Activated naive CD8-positive, alpha-beta T cell treated with anti-CD3 and anti-CD28 coated beads, Interleukin-2, amount 10 ng/mL, durations not matched to agents 7 days and 5 days (primary cell): ENCODE data around the gene MAGI3. TPM values are rescaled to one million over a fixed set of nuclear protein-coding genes. Genes with fewer than 3 reads are reported as not detected.
A peak's percentile ranks its signal among the peaks of the same experiment; 100 is the strongest.
"Not testable (repeated sequence)": the region's sequence is repeated elsewhere in the genome, so short reads cannot be mapped to it uniquely, and the experiment has no call there.

Experiments used
- ATAC-seq: fragments of 150-1000 bp; cut with Tn5 transposase; one replicate; pipeline ENCODE4 v1.10.0; 2021; ENCODE audit warnings: low read depth, moderate library complexity
- POLR2A ChIA-PET: fragments of 350-600 bp; sonication (Branson Sonifier 250); formaldehyde crosslinking; loops from one replicate; lab custom pipeline; 2021; ENCODE audit warnings: antibody characterized with exemption; lab: Charles Lee
- DNase-seq: peaks from one replicate; pipeline ENCODE4 v3.0.0; 2021
- H3K27ac Mint-ChIP-seq: one replicate; pipeline ENCODE4 v1.8.0; 2022; ENCODE audit warnings: mild to moderate bottlenecking, mixed read lengths
- H3K27me3 Mint-ChIP-seq: one replicate; pipeline ENCODE4 v1.8.0; 2022; ENCODE audit warnings: mild to moderate bottlenecking, moderate library complexity, mixed read lengths
- H3K36me3 Mint-ChIP-seq: one replicate; pipeline ENCODE4 v1.8.0; 2021; ENCODE audit warnings: mild to moderate bottlenecking, mixed read lengths
- H3K4me1 Mint-ChIP-seq: one replicate; pipeline ENCODE4 v1.8.0; 2021; ENCODE audit warnings: mixed read lengths
- H3K4me3 Mint-ChIP-seq: one replicate; pipeline ENCODE4 v1.8.0; 2022; ENCODE audit warnings: mild to moderate bottlenecking, moderate library complexity, mixed read lengths
- H3K9me3 Mint-ChIP-seq: one replicate; pipeline ENCODE4 v1.8.0; 2021; ENCODE audit warnings: mixed read lengths
- total RNA-seq, 2 experiments: library from RNA; stranded (reverse); gene quantifications; one replicate each; pipeline ENCODE4 v1.2.3, GENCODE V29; 2021

The MAGI3 gene
- total RNA-seq, 2 experiments from 2014 or later, result 5.2 to 5.8 TPM

DNA sequence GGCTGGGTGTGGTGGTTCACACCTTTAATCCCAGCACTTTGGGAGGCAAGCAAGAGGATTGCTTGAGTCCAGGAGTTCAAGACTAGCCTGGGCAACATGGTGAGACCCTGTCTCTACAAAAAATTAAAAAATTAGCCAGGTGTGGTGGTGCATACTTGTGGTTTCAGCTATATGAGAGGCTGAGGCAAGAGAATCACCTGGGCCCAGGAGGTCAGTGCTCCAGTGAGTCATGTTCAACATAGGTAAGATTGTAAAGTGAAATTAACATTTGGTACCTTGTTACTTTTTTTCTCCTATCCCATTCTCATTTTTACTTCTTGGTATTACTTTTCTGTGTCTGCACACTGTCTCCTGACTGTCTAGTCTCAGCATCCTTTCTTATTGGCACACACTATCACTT, 19.0 kb downstream of the MAGI3 start:
- DNase-seq (no peak), ATAC-seq (no peak)
- POLR2A ChIA-PET, result no interaction called here
- peaks cover 4% of the 10 kb centered on the region for H3K36me3 Mint-ChIP-seq
- H3K9me3 Mint-ChIP-seq, result peaks cover 8% of the 10 kb centered on the region
- no peak overlapping the region for H3K27ac Mint-ChIP-seq
- no peaks in the 10 kb centered on the region for H3K27me3 Mint-ChIP-seq
- peaks cover 3% of the 10 kb centered on the region for H3K4me1 Mint-ChIP-seq
- no peak overlapping the region for H3K4me3 Mint-ChIP-seq

DNA sequence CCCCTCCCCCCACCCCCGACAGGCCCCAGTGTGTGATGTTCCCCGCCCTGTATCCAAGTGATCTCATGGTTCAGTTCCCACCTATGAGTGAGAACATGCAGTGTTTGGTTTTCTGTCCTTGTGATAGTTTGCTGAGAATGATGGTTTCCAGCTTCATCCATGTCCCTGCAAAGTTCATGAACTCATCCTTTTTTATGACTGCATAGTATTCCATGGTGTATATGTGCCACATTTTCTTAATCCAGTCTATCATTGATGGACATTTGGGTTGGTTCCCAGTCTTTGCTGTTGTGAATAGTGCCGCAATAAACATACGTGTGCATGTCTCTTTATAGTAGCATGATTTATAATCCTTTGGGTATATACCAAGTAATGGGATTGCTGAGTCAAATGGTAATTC, 21.7 kb downstream of the MAGI3 start:
- H3K27me3 Mint-ChIP-seq, H3K36me3 Mint-ChIP-seq, POLR2A ChIA-PET, ATAC-seq, DNase-seq, H3K4me1 Mint-ChIP-seq, H3K27ac Mint-ChIP-seq, H3K9me3 Mint-ChIP-seq, H3K4me3 Mint-ChIP-seq: not testable (repeated sequence)

DNA sequence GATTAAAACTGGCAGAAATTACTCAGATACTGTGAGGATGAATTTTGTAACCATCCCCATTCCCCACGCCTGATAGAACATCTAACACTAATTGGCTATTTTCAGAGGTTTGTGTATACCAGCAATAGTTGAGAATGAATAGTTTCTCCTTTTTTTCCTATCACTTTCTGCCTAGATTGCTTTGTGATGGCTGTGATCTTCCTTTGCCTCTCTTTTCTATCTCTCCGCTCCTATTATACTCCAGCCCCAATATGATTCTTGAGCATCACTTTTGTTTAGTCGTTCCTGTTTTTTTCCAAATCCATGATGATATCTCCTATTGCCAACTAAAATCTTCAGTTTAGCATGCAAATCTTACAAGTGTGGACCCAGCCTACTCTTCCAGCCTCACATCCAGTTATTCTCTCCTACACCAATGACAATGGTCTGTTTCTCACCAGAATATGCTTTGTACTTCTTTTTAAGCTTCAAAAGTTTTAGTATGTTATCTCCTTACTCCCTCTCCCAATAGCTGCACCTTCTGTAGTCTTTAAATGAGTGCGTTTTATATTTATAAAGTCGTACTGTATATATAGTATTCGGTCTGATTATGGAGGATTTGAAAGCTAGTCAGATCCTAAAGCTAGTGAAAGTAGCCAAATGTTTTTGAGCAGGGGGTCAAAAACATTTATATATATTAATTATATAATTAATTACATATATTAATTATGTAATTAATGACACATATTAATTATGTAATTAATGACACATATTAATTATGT, 25.2 kb downstream of the MAGI3 start:
- H3K4me3 Mint-ChIP-seq, result no peak overlapping the region
- no peaks in the 10 kb centered on the region for H3K27me3 Mint-ChIP-seq
- ATAC-seq (peak; percentile 58), DNase-seq (no peak)
- no peak overlapping the region for H3K27ac Mint-ChIP-seq
- peaks cover 11% of the 10 kb centered on the region for H3K9me3 Mint-ChIP-seq
- POLR2A ChIA-PET, result no interaction called here
- peaks cover 3% of the 10 kb centered on the region for H3K36me3 Mint-ChIP-seq
- no peaks in the 10 kb centered on the region for H3K4me1 Mint-ChIP-seq

DNA sequence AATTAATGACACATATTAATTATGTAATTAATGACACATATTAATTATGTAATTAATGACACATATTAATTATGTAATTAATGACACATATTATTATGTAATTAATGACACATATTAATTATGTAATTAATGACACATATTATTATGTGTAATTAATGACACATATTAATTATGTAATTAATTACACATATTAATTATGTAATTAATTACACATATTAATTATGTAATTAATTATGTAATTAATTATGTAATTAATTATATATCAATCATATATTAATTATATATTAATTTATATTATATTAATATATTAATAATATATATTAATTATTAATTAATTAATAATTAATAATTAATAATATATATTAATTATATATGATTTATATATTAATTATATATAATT, 25.8 kb downstream of the MAGI3 start:
- H3K9me3 Mint-ChIP-seq, result peaks cover 11% of the 10 kb centered on the region
- DNase-seq, H3K36me3 Mint-ChIP-seq, ATAC-seq, H3K27ac Mint-ChIP-seq, H3K27me3 Mint-ChIP-seq, H3K4me1 Mint-ChIP-seq, H3K4me3 Mint-ChIP-seq, POLR2A ChIA-PET: not testable (repeated sequence)

DNA sequence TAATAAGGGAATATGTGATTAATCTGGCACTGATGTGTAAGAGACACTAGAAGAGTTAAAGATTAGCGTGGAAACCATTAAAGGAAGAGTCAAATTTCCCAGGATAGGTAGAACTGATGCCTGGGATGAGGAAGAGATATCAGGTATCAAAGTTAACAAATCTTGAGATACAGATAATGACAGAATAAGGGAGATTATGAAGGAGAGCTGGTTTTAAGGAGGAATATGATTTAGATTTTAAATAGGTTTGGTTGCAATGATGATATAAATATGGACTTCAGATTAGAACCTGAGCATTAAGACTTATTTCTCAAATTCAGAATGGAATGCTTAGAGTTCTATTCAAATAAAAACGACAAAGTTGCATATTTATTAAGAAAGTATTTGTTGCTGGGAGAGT, 26.2 kb downstream of the MAGI3 start:
- peaks cover 3% of the 10 kb centered on the region for H3K36me3 Mint-ChIP-seq
- no peak overlapping the region for H3K4me3 Mint-ChIP-seq
- DNase-seq (no peak), ATAC-seq (no peak)
- peaks cover 11% of the 10 kb centered on the region for H3K9me3 Mint-ChIP-seq
- no peak overlapping the region for H3K27ac Mint-ChIP-seq
- no peaks in the 10 kb centered on the region for H3K4me1 Mint-ChIP-seq
- POLR2A ChIA-PET, result no interaction called here
- no peaks in the 10 kb centered on the region for H3K27me3 Mint-ChIP-seq

DNA sequence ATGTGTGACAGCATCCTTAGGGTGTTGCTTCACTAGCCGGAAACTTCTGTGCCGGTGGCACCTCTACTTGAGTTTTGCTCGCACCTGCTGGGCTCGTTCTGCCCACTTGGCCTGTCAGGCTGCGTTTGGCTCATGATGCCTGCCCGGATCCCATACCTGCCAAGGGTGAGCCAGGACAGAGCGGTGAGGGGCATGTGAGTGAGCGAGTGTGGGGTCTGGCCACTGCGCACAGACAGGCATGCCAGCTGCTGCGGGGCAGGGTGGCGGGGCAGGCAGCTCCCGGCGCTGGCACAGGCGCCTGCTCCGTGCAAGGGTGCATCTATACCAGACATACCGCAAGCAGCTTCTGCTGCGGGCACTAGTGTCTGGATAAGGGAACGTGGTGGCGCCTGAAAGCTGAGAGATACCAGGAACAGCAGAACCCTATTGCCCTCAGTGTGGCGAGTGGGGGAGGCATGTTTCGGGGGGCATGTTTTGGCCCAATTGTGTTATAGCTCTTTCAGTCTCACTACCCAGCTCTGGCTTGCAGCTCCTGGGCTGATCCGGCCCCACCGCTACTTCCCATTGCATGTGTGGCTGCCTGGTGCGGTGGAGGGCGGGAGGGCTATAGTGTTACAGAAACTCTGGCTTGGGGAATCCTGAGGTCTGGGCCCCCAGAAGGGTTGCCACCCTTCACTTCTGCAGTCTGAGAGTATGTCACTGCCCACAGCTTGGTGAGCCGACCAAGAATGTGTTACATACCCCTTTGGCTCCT, 32.2 kb downstream of the MAGI3 start:
- no peak for ATAC-seq

DNA sequence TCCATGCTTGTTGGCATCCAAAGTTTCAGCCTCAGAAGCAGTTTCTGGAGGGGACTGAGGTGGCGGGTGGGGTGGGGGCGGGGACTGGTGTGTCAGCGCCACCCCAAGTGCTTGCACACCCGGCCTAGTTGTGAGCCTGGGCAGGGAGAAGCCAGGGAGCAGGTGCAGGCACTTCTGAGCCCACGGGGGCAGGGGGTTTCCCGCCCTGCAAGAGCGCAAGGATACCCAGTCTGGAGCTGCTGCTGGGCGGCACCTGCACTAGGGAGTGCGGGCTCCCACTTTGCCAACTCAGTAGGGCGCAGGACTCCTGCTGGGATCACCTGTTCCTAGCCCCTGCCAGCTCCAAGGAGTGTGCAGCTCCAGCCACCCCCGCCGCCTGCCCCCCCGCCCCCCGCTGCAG, 33.5 kb downstream of the MAGI3 start:
- POLR2A ChIA-PET, result no interaction called here
- Mint-ChIP-seq H3K27me3 (no peaks in the 10 kb centered on the region), H3K36me3 (peaks cover 1% of the 10 kb centered on the region), H3K9me3 (peaks cover 7% of the 10 kb centered on the region), H3K4me1 (no peaks in the 10 kb centered on the region), H3K4me3 (no peak overlapping the region), H3K27ac (no peak overlapping the region)
- ATAC-seq (no peak), DNase-seq (no peak)

More for the DNA sequence above, 32.2 kb downstream of the MAGI3 start:
- Mint-ChIP-seq H3K36me3 (peaks cover 1% of the 10 kb centered on the region), H3K27me3 (no peaks in the 10 kb centered on the region), H3K9me3 (peaks cover 7% of the 10 kb centered on the region), H3K4me1 (no peaks in the 10 kb centered on the region), H3K4me3 (no peak overlapping the region), H3K27ac (no peak overlapping the region)
- no peak for DNase-seq
- POLR2A ChIA-PET, result no interaction called here

DNA sequence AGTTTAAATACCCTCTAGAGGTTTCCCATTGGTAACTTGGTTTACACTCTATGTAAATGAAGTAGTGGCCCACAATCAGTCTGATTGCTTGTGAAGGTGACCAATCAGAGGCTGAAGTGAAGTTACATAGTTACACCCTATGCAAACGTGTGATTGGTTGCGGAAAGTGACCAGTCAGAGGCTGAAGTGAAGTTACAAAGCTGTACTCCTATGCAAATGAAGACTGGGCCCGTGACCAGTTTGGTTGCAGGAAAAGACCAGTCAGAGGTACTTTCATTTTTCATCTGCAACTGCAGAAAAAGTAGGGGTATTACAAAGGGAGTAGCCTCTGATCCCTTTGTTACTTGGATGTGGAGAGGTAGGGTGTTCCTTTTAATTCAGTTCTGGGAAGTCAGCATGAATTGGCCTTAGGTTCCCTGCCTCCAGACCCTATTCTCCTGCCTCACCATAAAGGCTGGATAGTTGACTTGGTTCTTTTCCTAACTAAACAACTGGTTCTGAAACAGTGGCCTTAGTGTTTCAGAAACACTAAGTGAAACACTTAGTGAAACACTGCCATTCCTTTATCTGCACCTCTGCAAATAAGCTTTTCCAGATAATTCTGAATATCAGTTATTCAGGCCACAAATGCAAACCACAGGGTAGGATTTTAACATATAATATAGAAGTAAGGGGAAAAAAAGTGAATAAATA, 39.3 kb downstream of the MAGI3 start:
- POLR2A ChIA-PET, result no interaction called here
- Mint-ChIP-seq H3K27ac (no peak overlapping the region), H3K4me3 (no peak overlapping the region), H3K36me3 (no peaks in the 10 kb centered on the region), H3K9me3 (no peaks in the 10 kb centered on the region), H3K4me1 (no peaks in the 10 kb centered on the region), H3K27me3 (peaks cover 3% of the 10 kb centered on the region)
- DNase-seq (no peak), ATAC-seq (no peak)

DNA sequence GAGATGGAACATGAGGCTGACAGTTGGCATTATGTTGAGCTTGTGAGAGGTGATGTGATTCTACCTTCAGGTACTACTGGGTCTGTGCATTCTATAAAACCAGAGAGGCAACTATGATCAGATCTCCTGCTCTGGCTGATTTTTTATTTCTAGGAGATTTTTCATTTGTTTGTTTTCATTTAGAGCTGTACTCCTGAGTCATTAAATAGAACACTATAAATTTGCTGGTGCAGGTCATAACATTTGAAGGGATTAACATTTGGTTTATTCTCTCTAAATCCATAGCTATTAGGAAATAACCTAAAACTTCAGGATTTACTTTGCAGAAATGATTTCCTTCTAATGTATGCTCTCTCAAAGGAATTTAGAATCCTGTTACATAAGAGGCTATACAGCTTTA, 42.9 kb downstream of the MAGI3 start:
- H3K9me3 Mint-ChIP-seq, result no peaks in the 10 kb centered on the region
- POLR2A ChIA-PET, result no interaction called here
- DNase-seq (no peak), ATAC-seq (no peak)
- no peak overlapping the region for H3K27ac Mint-ChIP-seq
- H3K36me3 Mint-ChIP-seq, result no peaks in the 10 kb centered on the region
- peaks cover 5% of the 10 kb centered on the region for H3K27me3 Mint-ChIP-seq
- H3K4me1 Mint-ChIP-seq, result no peaks in the 10 kb centered on the region
- H3K4me3 Mint-ChIP-seq, result no peak overlapping the region

DNA sequence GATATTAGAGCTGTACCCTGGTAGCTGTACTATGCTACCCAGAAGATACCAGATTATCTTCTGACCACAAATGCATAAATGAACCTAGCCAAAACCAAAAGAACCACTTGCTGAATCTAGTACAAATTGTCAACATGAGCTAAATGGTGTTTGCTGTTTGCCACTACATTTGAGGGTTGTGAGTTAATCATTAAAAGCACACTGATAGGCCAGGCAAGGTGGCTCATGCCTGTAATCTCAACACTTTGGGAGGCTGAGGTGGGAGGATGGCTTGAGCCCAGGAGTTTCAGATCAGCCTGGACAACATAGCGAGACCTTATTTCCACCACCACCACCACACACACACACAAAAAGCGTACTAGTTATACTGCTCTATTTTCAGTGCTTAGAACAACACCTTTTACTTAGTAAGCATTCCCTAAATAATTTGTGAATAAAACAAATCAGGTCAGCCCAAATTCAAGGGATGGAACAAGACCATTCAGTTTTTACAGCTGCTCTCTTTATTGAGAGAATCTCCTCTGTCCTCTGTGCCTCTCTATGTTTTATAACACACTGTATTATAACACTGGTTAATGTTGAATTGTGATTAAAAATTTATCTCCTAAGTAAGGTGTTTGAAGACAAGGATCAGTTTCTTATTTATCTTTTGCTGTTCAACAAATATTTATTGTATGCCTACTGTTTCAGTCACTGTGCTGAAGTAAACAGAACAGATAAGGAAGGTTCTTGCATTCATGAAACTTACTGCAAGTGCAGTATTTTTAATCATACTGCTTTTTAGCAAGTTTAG, 44.0 kb downstream of the MAGI3 start:
- Mint-ChIP-seq H3K27ac (no peak overlapping the region), H3K36me3 (no peaks in the 10 kb centered on the region), H3K27me3 (peaks cover 5% of the 10 kb centered on the region), H3K4me1 (no peaks in the 10 kb centered on the region), H3K4me3 (no peak overlapping the region), H3K9me3 (no peaks in the 10 kb centered on the region)
- POLR2A ChIA-PET, result no interaction called here
- no peak for DNase-seq
- no peak for ATAC-seq

DNA sequence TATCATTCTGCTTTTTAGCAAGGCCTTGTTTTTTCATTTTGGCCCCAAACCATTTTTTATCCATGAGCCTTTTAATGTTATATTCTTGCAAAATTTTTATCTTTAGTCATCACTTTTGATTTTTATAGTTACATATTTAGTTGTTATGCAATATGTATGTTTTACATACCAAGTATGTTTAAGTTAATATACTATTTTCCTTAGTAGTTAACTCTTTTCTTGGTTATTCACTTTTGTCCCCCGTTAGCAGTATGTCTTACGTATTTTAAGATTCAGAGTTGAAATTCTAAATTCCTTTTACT, 44.5 kb downstream of the MAGI3 start:
- Mint-ChIP-seq H3K36me3 (no peaks in the 10 kb centered on the region), H3K4me3 (no peak overlapping the region)

DNA sequence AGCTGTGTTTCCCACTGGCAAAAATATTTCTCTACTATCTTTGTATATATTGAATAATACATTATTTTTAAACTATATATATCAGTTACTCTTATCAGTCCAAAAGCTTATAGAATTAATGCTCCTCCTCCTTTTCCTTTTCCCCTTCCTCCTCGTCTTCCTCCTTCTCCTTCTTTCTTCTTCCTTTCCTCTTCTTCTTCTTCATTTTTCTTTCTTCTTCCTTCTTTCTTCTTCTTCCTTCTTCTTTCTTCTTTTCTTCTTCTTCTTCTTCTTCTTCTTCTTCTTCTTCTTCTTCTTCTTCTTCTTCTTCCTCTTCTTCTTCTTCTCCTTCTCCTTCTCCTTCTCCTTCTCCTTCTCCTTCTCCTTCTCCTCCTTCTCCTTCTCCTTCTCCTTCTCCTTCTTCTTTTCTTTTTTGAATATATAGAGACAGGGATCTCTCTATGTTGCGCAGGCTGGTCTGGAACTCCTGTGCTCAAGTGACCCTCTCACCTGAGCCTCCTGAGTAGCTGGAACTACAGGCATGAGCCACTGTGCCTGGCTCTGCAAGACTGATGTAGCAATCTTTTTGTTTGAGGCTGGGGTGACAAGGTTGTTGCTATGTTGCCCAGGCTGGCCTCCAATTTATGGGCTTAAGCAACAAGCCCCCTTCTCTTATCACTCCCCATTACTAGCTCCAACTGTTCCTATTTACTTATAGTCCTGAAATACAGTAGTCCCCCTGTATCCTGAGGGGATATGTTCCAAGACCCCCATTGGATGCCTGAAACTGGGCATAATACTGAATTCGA, 47.4 kb downstream of the MAGI3 start:
- H3K9me3 Mint-ChIP-seq, result no peaks in the 10 kb centered on the region
- no peak overlapping the region for H3K27ac Mint-ChIP-seq
- no peaks in the 10 kb centered on the region for H3K36me3 Mint-ChIP-seq
- H3K4me1 Mint-ChIP-seq, result no peaks in the 10 kb centered on the region
- POLR2A ChIA-PET, result no interaction called here
- peaks cover 5% of the 10 kb centered on the region for H3K27me3 Mint-ChIP-seq
- ATAC-seq (no peak), DNase-seq (no peak)
- no peak overlapping the region for H3K4me3 Mint-ChIP-seq

More for the DNA sequence above, 44.5 kb downstream of the MAGI3 start:
- no peak overlapping the region for H3K27ac Mint-ChIP-seq
- H3K9me3 Mint-ChIP-seq, result no peaks in the 10 kb centered on the region
- no peak for DNase-seq
- POLR2A ChIA-PET, result no interaction called here
- no peak for ATAC-seq
- H3K27me3 Mint-ChIP-seq, result peaks cover 5% of the 10 kb centered on the region
- no peaks in the 10 kb centered on the region for H3K4me1 Mint-ChIP-seq
